ENCODE measurements around the gene AGPAT4.

AGPAT4 gene

DNA sequence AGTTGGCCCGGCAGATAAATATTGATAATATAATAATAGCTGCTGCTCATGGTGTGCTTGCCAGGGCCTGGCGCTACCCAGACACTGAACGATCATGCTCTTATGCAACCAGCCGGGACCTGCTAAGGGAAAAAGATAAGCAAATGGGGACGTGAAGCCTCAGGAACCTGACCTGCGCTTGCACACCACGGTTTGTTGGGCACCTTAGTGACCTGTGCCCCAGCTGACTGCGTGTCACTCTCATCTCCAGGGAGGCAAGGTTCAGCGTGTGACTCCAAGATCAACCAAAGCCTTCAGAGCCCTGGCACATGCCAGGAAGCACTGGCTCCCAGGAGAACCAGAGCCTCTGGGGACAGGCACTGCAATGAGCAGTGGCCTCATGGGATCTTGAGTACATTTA, 111.1 kb downstream of the AGPAT4 start:
- DNase-seq = no peak

- no peak for DNase-seq
These were observed 111.8 kb downstream of the AGPAT4 start for GRCh38 chr6:161161889-161162624.

DNA sequence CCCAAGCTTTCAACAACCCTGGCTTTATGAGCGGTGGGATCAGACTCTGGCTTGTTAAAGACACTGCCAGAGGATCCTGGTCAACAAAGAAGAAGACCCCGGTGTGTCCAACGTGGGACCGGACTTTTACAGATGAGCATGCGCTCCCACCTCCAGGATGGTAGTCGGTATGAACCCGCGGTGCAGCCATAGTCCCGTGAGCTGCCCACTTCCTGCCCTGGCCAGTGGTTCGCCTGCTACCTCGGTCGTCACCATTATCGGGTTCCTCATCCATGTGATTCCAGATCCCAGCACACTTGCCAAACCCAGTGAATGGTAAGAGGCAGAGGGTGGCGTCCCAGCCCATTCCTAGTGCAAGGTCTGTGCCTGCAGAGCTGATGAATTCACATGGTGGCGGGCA, 112.7 kb downstream of the AGPAT4 start:
- DNase-seq = no peak

- DNase-seq = no peak
These were observed 119.0 kb downstream of the AGPAT4 start for GRCh38 chr6:161154796-161155335.

DNA sequence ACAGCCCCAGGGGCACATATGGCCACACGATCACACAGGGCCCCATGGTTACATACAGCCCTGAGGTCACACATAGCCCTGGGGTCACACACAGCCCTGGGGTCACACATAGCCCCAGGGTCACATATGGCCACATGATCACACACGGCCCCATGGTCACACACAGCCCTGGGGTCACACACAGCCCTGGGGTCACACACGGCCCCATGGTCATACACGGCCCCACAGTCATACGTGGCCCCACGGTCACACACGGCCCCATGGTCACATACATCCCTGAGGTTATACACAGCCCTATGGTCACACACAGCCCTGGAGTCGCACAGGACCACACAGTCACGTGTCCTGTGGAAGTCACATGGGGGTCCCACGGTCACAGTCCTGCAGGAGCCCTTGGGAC, 120.1 kb downstream of the AGPAT4 start:
- DNase-seq = no peak

GRCh38 chr6:161152907-161153662, 120.8 kb downstream of the AGPAT4 start:
- no peak for DNase-seq

DNA sequence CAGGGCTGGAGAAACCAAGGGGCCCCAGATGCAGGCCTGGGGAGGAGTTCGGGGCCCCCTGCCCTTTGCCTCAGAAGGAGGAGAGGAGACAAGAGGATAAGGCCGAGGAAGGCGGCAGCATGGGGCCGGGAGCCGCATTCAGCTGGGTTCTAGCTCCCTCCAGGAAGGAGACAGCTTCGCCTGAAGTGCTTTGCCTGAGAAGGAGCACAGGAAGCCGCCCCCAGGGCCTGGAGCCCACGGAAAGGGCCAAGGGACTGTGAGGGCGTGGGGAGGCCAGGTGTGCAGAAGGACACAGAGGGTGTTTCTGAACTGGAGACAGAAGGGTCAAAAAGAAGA, 121.4 kb downstream of the AGPAT4 start:
- DNase-seq = no peak

DNA sequence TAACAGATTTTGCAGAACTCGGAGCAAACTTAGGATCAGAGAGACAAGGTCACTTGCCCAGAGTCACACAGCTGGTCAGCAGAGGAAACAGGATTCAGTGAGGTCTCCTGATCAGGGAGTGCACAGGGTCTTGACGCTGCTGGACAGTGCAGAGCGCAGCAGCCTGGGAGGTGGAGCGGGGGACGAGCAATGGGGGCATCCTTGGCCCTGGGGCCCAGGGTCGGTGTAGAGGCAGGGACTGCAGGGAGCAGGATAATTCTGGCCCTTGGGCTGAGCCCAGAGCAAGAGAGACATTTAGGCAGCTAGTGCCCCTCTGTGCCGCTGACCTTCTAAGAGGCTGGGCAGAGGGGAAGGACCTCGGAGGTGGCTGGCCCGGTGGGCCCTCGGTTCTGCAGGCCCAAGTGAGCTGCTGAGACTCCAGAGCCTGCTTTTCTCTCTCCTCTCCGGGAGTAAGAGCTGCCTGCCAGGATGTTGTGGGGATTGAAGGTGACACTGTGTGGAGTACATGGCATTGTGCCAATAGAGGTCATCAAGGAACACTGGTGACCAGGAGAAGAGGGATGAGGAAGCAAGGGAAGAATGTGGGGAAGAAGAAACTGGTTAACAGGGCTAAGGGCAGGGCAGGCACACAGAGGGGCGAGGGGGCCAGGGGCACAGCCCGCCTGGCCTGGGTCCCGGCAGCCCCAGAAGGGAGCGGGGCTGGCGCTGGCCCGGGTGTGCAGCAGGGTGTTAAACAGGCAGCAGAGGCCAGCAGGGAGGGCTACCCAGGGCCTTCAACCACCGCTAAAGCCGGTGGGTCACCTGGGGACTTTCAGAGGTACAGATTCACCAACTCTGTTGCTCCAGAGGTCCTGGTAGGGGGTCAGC, 122.0 kb downstream of the AGPAT4 start:
- DNase-seq = no peak

GRCh38 chr6:161151059-161151645, 122.7 kb downstream of the AGPAT4 start:
- DNase-seq = no peak

DNA sequence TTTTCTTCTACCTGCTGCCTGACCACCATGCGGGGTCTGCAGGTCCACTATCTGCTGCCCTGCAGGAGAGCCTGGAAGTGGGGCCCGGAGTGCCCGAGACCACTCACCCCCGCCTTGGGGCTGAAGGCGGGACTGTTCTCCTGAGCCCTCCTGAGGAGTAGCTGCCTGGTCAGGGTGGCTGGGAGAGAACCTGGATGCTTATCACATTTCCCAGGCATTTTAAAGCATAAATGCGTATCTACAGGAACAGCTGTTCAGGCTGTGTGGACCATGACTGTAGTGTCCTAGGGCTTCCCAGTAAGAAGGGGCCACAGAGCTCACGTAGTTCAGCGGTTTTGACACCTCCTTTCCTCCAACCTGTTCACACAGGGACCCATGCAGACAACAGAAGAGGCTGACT, 123.3 kb downstream of the AGPAT4 start:
- no peak for DNase-seq

GRCh38 chr6:161150136-161150535, 123.7 kb downstream of the AGPAT4 start:
- DNase-seq = no peak

- DNase-seq = no peak
These were observed 130.0 kb downstream of the AGPAT4 start for GRCh38 chr6:161143663-161144430.

DNA sequence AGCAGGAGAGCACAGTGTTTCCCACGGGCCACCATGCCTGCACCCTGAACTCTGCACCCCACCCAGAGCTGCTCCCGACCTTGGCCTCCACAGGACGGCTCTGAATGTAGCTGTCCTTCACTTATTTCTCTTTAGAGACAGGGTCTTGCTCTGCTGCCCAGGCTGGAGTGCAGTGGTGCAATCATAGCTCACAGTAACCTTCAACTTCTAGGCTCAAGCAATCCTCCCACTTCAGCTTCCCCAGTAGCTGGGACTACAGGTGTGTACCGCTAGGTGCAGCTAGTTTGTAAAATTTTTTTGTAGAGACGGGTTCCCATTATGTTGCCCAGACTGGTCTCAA, 130.9 kb downstream of the AGPAT4 start:
- no peak for DNase-seq

- DNase-seq = no peak
These were observed 132.7 kb downstream of the AGPAT4 start for GRCh38 chr6:161141173-161141572.

GRCh38 chr6:161140554-161140875, 133.3 kb downstream of the AGPAT4 start:
- no peak for DNase-seq

GRCh38 chr6:161139766-161140553, 133.9 kb downstream of the AGPAT4 start:
- DNase-seq = no peak

GRCh38 chr6:161139304-161139765, 134.5 kb downstream of the AGPAT4 start:
- DNase-seq = no peak

GRCh38 chr6:161138543-161139303, 135.1 kb downstream of the AGPAT4 start:
- DNase-seq = no peak

GRCh38 chr6:161137839-161138542, 135.9 kb downstream of the AGPAT4 start:
- DNase-seq = no peak

- no peak for DNase-seq
These were observed 136.5 kb downstream of the AGPAT4 start for GRCh38 chr6:161137320-161137719.
